ENCODE measurements around the gene PLET1.

PLET1 gene

GRCh38 chr11:112226062-112226830 lies 34.4 kb downstream of the PLET1 start, which contains the start of gene PTS:
PTS (plus strand) TSS chr11:112226428; CDS start chr11:112226444, 16 bp downstream.
- peaks cover 28% of the 10 kb centered on the region for H3K36me3 ChIP-seq (ENCODE audit: control insufficient read depth, insufficient read depth, low read length)
- H3K9me3 ChIP-seq (ENCODE audit: control insufficient read depth, low read length), result no peaks in the 10 kb centered on the region
- WGBS, 2 experiments (ENCODE audit: insufficient coverage in 2 of 2), result 1% methylated on average over 49 to 58 of the region's 70 CpGs
- peak within 1 kb of the TSS; percentile 78 for H3K27ac ChIP-seq (ENCODE audit: low read depth, low read length, severe bottlenecking)
- H3K4me3 ChIP-seq (ENCODE audit: extremely low read depth, insufficient read depth, low read length, poor library complexity, severe bottlenecking), result peak within 1 kb of the TSS; percentile 70
- H3K4me1 ChIP-seq (ENCODE audit: control insufficient read depth, insufficient read depth, low read length, poor library complexity, severe bottlenecking), result no peaks in the 10 kb centered on the region

- H3K9me3 ChIP-seq (ENCODE audit: control insufficient read depth, low read length), result no peaks in the 10 kb centered on the region
- H3K27ac ChIP-seq (ENCODE audit: low read depth, low read length, severe bottlenecking), result peak overlapping the region; percentile 78
- peaks cover 3% of the 10 kb centered on the region for H3K4me1 ChIP-seq (ENCODE audit: control insufficient read depth, insufficient read depth, low read length, poor library complexity, severe bottlenecking)
- H3K36me3 ChIP-seq (ENCODE audit: control insufficient read depth, insufficient read depth, low read length), result peaks cover 23% of the 10 kb centered on the region
- peak overlapping the region; percentile 70 for H3K4me3 ChIP-seq (ENCODE audit: extremely low read depth, insufficient read depth, low read length, poor library complexity, severe bottlenecking)
- 20 to 70% methylated on average over 1 to 5 of the region's 8 CpGs for WGBS, 2 experiments (ENCODE audit: insufficient coverage in 2 of 2)
Measured at GRCh38 chr11:112225753-112226061, 35.0 kb downstream of the PLET1 start.

GRCh38 chr11:112223754-112224532 lies 36.7 kb downstream of the PLET1 start:
- H3K27ac ChIP-seq (ENCODE audit: low read depth, low read length, severe bottlenecking), result no peak overlapping the region
- H3K9me3 ChIP-seq (ENCODE audit: control insufficient read depth, low read length), result no peaks in the 10 kb centered on the region
- peaks cover 5% of the 10 kb centered on the region for H3K4me1 ChIP-seq (ENCODE audit: control insufficient read depth, insufficient read depth, low read length, poor library complexity, severe bottlenecking)
- no peak overlapping the region for H3K4me3 ChIP-seq (ENCODE audit: extremely low read depth, insufficient read depth, low read length, poor library complexity, severe bottlenecking)
- 80 to 93% methylated on average over 1 to 4 of the region's 5 CpGs for WGBS, 2 experiments (ENCODE audit: insufficient coverage in 2 of 2)
- H3K36me3 ChIP-seq (ENCODE audit: control insufficient read depth, insufficient read depth, low read length), result peaks cover 5% of the 10 kb centered on the region

- Histone ChIP-seq H3K4me1 (ENCODE audit: control insufficient read depth, insufficient read depth, low read length, poor library complexity, severe bottlenecking) (peaks cover 5% of the 10 kb centered on the region), H3K4me3 (ENCODE audit: extremely low read depth, insufficient read depth, low read length, poor library complexity, severe bottlenecking) (no peak overlapping the region), H3K27ac (ENCODE audit: low read depth, low read length, severe bottlenecking) (no peak overlapping the region), H3K36me3 (ENCODE audit: control insufficient read depth, insufficient read depth, low read length) (no peaks in the 10 kb centered on the region), H3K9me3 (ENCODE audit: control insufficient read depth, low read length) (no peaks in the 10 kb centered on the region)
- WGBS, 2 experiments (ENCODE audit: insufficient coverage in 2 of 2), result no CpG with 5 or more reads among the region's 1 CpG
Measured at GRCh38 chr11:112223121-112223520, 37.5 kb downstream of the PLET1 start.

GRCh38 chr11:112222303-112222702 lies 38.4 kb downstream of the PLET1 start:
- H3K36me3 ChIP-seq (ENCODE audit: control insufficient read depth, insufficient read depth, low read length), result no peaks in the 10 kb centered on the region
- WGBS, 2 experiments (ENCODE audit: insufficient coverage in 2 of 2), result 0 to 53% methylated on average over 1 to 3 of the region's 4 CpGs
- H3K4me1 ChIP-seq (ENCODE audit: control insufficient read depth, insufficient read depth, low read length, poor library complexity, severe bottlenecking), result peaks cover 5% of the 10 kb centered on the region
- H3K9me3 ChIP-seq (ENCODE audit: control insufficient read depth, low read length), result no peaks in the 10 kb centered on the region
- no peak overlapping the region for H3K27ac ChIP-seq (ENCODE audit: low read depth, low read length, severe bottlenecking)
- no peak overlapping the region for H3K4me3 ChIP-seq (ENCODE audit: extremely low read depth, insufficient read depth, low read length, poor library complexity, severe bottlenecking)

GRCh38 chr11:112221274-112221835 lies 39.3 kb downstream of the PLET1 start:
- H3K4me3 ChIP-seq (ENCODE audit: extremely low read depth, insufficient read depth, low read length, poor library complexity, severe bottlenecking), result no peak overlapping the region
- H3K36me3 ChIP-seq (ENCODE audit: control insufficient read depth, insufficient read depth, low read length), result no peaks in the 10 kb centered on the region
- 91% methylated on average over 1 of the region's 3 CpGs; no CpG with 5 or more reads in 1 of the 2 experiments for WGBS, 2 experiments (ENCODE audit: insufficient coverage in 2 of 2)
- peaks cover 5% of the 10 kb centered on the region for H3K4me1 ChIP-seq (ENCODE audit: control insufficient read depth, insufficient read depth, low read length, poor library complexity, severe bottlenecking)
- H3K9me3 ChIP-seq (ENCODE audit: control insufficient read depth, low read length), result no peaks in the 10 kb centered on the region
- no peak overlapping the region for H3K27ac ChIP-seq (ENCODE audit: low read depth, low read length, severe bottlenecking)

GRCh38 chr11:112219476-112220232 lies 41.0 kb downstream of the PLET1 start:
- peaks cover 5% of the 10 kb centered on the region for H3K4me1 ChIP-seq (ENCODE audit: control insufficient read depth, insufficient read depth, low read length, poor library complexity, severe bottlenecking)
- H3K36me3 ChIP-seq (ENCODE audit: control insufficient read depth, insufficient read depth, low read length), result no peaks in the 10 kb centered on the region
- no peak overlapping the region for H3K4me3 ChIP-seq (ENCODE audit: extremely low read depth, insufficient read depth, low read length, poor library complexity, severe bottlenecking)
- WGBS, 2 experiments (ENCODE audit: insufficient coverage in 2 of 2), result 24 to 40% methylated on average over 4 to 5 of the region's 7 CpGs
- H3K9me3 ChIP-seq (ENCODE audit: control insufficient read depth, low read length), result no peaks in the 10 kb centered on the region
- H3K27ac ChIP-seq (ENCODE audit: low read depth, low read length, severe bottlenecking), result no peak overlapping the region

- no peak overlapping the region for H3K27ac ChIP-seq (ENCODE audit: low read depth, low read length, severe bottlenecking)
- H3K4me1 ChIP-seq (ENCODE audit: control insufficient read depth, insufficient read depth, low read length, poor library complexity, severe bottlenecking), result peaks cover 5% of the 10 kb centered on the region
- 93 to 100% methylated on average over 1 of the region's 1 CpG for WGBS, 2 experiments (ENCODE audit: insufficient coverage in 2 of 2)
Measured at GRCh38 chr11:112216561-112217105, 44.0 kb downstream of the PLET1 start.

GRCh38 chr11:112215621-112216020 lies 45.0 kb downstream of the PLET1 start:
- H3K4me3 ChIP-seq (ENCODE audit: extremely low read depth, insufficient read depth, low read length, poor library complexity, severe bottlenecking), result no peak overlapping the region
- H3K4me1 ChIP-seq (ENCODE audit: control insufficient read depth, insufficient read depth, low read length, poor library complexity, severe bottlenecking), result peaks cover under 1% of the 10 kb centered on the region
- no CpG with 5 or more reads among the region's 6 CpGs for WGBS, 2 experiments (ENCODE audit: insufficient coverage in 2 of 2)
- H3K9me3 ChIP-seq (ENCODE audit: control insufficient read depth, low read length), result no peaks in the 10 kb centered on the region
- H3K36me3 ChIP-seq (ENCODE audit: control insufficient read depth, insufficient read depth, low read length), result no peaks in the 10 kb centered on the region
- no peak overlapping the region for H3K27ac ChIP-seq (ENCODE audit: low read depth, low read length, severe bottlenecking)

More at GRCh38 chr11:112216561-112217105, 44.0 kb downstream of the PLET1 start:
- no peaks in the 10 kb centered on the region for H3K36me3 ChIP-seq (ENCODE audit: control insufficient read depth, insufficient read depth, low read length)
- H3K4me3 ChIP-seq (ENCODE audit: extremely low read depth, insufficient read depth, low read length, poor library complexity, severe bottlenecking), result no peak overlapping the region
- H3K9me3 ChIP-seq (ENCODE audit: control insufficient read depth, low read length), result no peaks in the 10 kb centered on the region

GRCh38 chr11:112213753-112214152 lies 46.9 kb downstream of the PLET1 start:
- Histone ChIP-seq H3K36me3 (ENCODE audit: control insufficient read depth, insufficient read depth, low read length) (no peaks in the 10 kb centered on the region), H3K9me3 (ENCODE audit: control insufficient read depth, low read length) (no peaks in the 10 kb centered on the region), H3K4me1 (ENCODE audit: control insufficient read depth, insufficient read depth, low read length, poor library complexity, severe bottlenecking) (no peaks in the 10 kb centered on the region), H3K27ac (ENCODE audit: low read depth, low read length, severe bottlenecking) (no peak overlapping the region), H3K4me3 (ENCODE audit: extremely low read depth, insufficient read depth, low read length, poor library complexity, severe bottlenecking) (no peak overlapping the region)
- WGBS, 2 experiments (ENCODE audit: insufficient coverage in 2 of 2), result 95 to 100% methylated on average over 2 to 4 of the region's 4 CpGs
